HG02938 (cell line): ENCODE measurements around the gene DOCK7.
"Not testable (repeated sequence)": the region's sequence is repeated elsewhere in the genome, so short reads cannot be mapped to it uniquely, and the experiment has no call there.

Experiments used
- ATAC-seq: cut with Tn5 transposase; IDR thresholded peaks from one replicate; pipeline ENCODE4 v1.9.1; 2021; ENCODE audit warnings: mild to moderate bottlenecking, moderate library complexity; ENCODE audit not compliant: unreplicated experiment

Gene DOCK7

GRCh38 chr1:62698161-62698560, 10.0 kb upstream of the DOCK7 start:
- not testable (repeated sequence) for ATAC-seq

GRCh38 chr1:62694479-62694878, 6.3 kb upstream of the DOCK7 start:
- not testable (repeated sequence) for ATAC-seq

GRCh38 chr1:62693123-62693522, 4.9 kb upstream of the DOCK7 start:
- no peak for ATAC-seq

GRCh38 chr1:62691062-62691844, 3.1 kb upstream of the DOCK7 start:
- ATAC-seq: no peak

GRCh38 chr1:62689524-62689923, 1.3 kb upstream of the DOCK7 start:
- no peak for ATAC-seq

- ATAC-seq: peak; percentile 18
Measured at GRCh38 chr1:62688687-62689085, 500 bp upstream of the DOCK7 start.

GRCh38 chr1:62687421-62687902, 724 bp downstream of the DOCK7 start:
- peak; percentile 35 for ATAC-seq

- no peak for ATAC-seq
Measured at GRCh38 chr1:62686822-62687221, 1.4 kb downstream of the DOCK7 start.

- ATAC-seq: no peak
Measured at GRCh38 chr1:62685431-62685859, 2.7 kb downstream of the DOCK7 start.

GRCh38 chr1:62682531-62682930, 5.7 kb downstream of the DOCK7 start:
- ATAC-seq: no peak

GRCh38 chr1:62680992-62681391, 7.2 kb downstream of the DOCK7 start:
- not testable (repeated sequence) for ATAC-seq

- ATAC-seq: not testable (repeated sequence)
Measured at GRCh38 chr1:62677822-62678221, 10.4 kb downstream of the DOCK7 start.

GRCh38 chr1:62676611-62677356, 11.4 kb downstream of the DOCK7 start:
- no peak for ATAC-seq

- ATAC-seq: no peak
Measured at GRCh38 chr1:62673629-62674028, 14.6 kb downstream of the DOCK7 start.

GRCh38 chr1:62672029-62672428, 16.2 kb downstream of the DOCK7 start:
- ATAC-seq: no peak

- no peak for ATAC-seq
Measured at GRCh38 chr1:62654744-62655143, 33.4 kb downstream of the DOCK7 start.

- no peak for ATAC-seq
Measured at GRCh38 chr1:62652387-62652786, 35.8 kb downstream of the DOCK7 start.

- ATAC-seq: no peak
Measured at GRCh38 chr1:62643283-62643682, 44.9 kb downstream of the DOCK7 start.

- ATAC-seq: no peak
Measured at GRCh38 chr1:62637392-62638105, 50.6 kb downstream of the DOCK7 start.

GRCh38 chr1:62628506-62628905, 59.7 kb downstream of the DOCK7 start:
- no peak for ATAC-seq

- ATAC-seq: peak; percentile 75
Measured at GRCh38 chr1:62625415-62625814, 62.8 kb downstream of the DOCK7 start.
